Astrocyte (in vitro differentiated cells and primary cell): ENCODE measurements around the gene RASA2.

Source experiments
- EZH2 ChIP-seq: IDR thresholded peaks from 2 replicates; pipeline ENCODE4 v1.6.1; 2012; ENCODE audit warnings: mild to moderate bottlenecking, low read length, inconsistent platforms; ENCODE audit not compliant: insufficient read depth
- TF ChIP-seq, protein P1 (sequence below): IDR thresholded peaks from 2 replicates; pipeline ENCODE4 v1.5.1; 2011; ENCODE audit warnings: low read depth, mild to moderate bottlenecking, inconsistent platforms, low read length, moderate library complexity; ENCODE audit not compliant: insufficient read depth

DNA sequence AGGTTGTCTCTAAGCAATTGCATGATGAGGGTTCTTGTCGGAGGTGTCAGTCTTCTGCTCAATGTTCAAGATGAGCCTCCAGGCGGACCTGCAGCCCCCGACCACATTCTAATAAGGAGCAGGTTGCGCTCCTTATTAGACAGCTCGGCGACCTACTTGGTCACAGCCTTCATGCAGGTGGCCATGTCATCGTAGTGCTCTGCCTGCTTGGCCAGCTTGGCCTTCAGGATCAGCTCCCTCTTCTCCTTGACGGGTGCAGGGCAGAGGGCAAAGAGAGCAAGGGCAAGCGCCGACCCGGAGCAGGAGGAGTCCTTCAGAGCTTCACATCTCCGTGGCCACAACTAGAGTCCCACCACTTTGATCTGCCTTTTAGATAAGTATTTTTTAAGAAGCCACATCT is 113.5 kb downstream of the RASA2 start:
- TF ChIP-seq, protein P1, sequence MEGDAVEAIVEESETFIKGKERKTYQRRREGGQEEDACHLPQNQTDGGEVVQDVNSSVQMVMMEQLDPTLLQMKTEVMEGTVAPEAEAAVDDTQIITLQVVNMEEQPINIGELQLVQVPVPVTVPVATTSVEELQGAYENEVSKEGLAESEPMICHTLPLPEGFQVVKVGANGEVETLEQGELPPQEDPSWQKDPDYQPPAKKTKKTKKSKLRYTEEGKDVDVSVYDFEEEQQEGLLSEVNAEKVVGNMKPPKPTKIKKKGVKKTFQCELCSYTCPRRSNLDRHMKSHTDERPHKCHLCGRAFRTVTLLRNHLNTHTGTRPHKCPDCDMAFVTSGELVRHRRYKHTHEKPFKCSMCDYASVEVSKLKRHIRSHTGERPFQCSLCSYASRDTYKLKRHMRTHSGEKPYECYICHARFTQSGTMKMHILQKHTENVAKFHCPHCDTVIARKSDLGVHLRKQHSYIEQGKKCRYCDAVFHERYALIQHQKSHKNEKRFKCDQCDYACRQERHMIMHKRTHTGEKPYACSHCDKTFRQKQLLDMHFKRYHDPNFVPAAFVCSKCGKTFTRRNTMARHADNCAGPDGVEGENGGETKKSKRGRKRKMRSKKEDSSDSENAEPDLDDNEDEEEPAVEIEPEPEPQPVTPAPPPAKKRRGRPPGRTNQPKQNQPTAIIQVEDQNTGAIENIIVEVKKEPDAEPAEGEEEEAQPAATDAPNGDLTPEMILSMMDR, result no peak
- TF ChIP-seq EZH2, result no peak
